WTC11 (cell line): ENCODE data around the gene LEFTY2. TPM values are rescaled to one million over a fixed set of nuclear protein-coding genes. Genes with fewer than 3 reads are reported as not detected.
A peak's percentile ranks its signal among the peaks of the same experiment; 100 is the strongest.

Experiments used
- ATAC-seq: fragments of 200-7000 bp; cut with Tn5 transposase; 2 replicates; pipeline ENCODE4 v1.10.0; 2021; ENCODE audit warnings: mild to moderate bottlenecking, moderate library complexity
- CTCF ChIA-PET: fragments of 300-600 bp; sonication (Branson Sonifier 250); formaldehyde crosslinking; loops from one replicate; lab custom pipeline; 2021; ENCODE audit warnings: antibody characterized with exemption; lab: Charles Lee
- POLR2A ChIA-PET: fragments of 350-600 bp; sonication (Branson Sonifier 250); formaldehyde crosslinking; loops from one replicate; lab custom pipeline; 2021; ENCODE audit warnings: antibody characterized with exemption; lab: Charles Lee
- DNase-seq: peaks from one replicate; pipeline ENCODE4 v3.0.0; 2021; ENCODE audit warnings: low spot score
- H3K27ac Mint-ChIP-seq: 2 replicates; pipeline ENCODE4 v1.8.0; 2021; ENCODE audit warnings: mixed read lengths
- H3K27me3 Mint-ChIP-seq: 2 replicates; pipeline ENCODE4 v1.8.0; 2021; ENCODE audit warnings: low read depth, mild to moderate bottlenecking, moderate library complexity, mixed read lengths
- H3K36me3 Mint-ChIP-seq: 2 replicates; pipeline ENCODE4 v1.8.0; 2021; ENCODE audit warnings: mixed read lengths
- H3K4me1 Mint-ChIP-seq: 2 replicates; pipeline ENCODE4 v1.8.0; 2022; ENCODE audit warnings: mixed read lengths
- H3K4me3 Mint-ChIP-seq: 2 replicates; pipeline ENCODE4 v1.8.0; 2021; ENCODE audit warnings: mild to moderate bottlenecking, moderate library complexity, mixed read lengths
- H3K9me3 Mint-ChIP-seq: 2 replicates; pipeline ENCODE4 v1.8.0; 2021; ENCODE audit warnings: mixed read lengths
- CREB1 ChIP-seq: sonication (generic); formaldehyde crosslinking; IDR thresholded peaks from 2 replicates; pipeline ENCODE4 v1.8.0; 2023; ENCODE audit warnings: mild to moderate bottlenecking, missing genetic modification reagents
- CREM ChIP-seq: sonication (generic); formaldehyde crosslinking; IDR thresholded peaks from 2 replicates; pipeline ENCODE4 v1.8.1; 2022; ENCODE audit warnings: mild to moderate bottlenecking, missing genetic modification reagents, moderate library complexity
- ELF4 ChIP-seq: sonication (generic); formaldehyde crosslinking; IDR thresholded peaks from 2 replicates; pipeline ENCODE4 v1.8.1; 2022; ENCODE audit warnings: low read depth, mild to moderate bottlenecking, moderate library complexity, missing genetic modification reagents
- EMX1 ChIP-seq: fragments of 250-450 bp; sonication (Bioruptor Pico); IDR thresholded peaks from 2 replicates; pipeline ENCODE4 v1.8.0; 2021; ENCODE audit warnings: mild to moderate bottlenecking
- ETV6 ChIP-seq: sonication (generic); formaldehyde crosslinking; IDR thresholded peaks from 2 replicates; pipeline ENCODE4 v1.8.1; 2022; ENCODE audit warnings: mild to moderate bottlenecking, missing genetic modification reagents
- FOXJ3 ChIP-seq: sonication (generic); formaldehyde crosslinking; IDR thresholded peaks from 2 replicates; pipeline ENCODE4 v1.9.0; 2021; ENCODE audit warnings: missing genetic modification reagents, mild to moderate bottlenecking, borderline replicate concordance
- FOXP1 ChIP-seq: sonication (generic); formaldehyde crosslinking; IDR thresholded peaks from 2 replicates; pipeline ENCODE4 v1.8.0; 2022; ENCODE audit warnings: missing genetic modification reagents, mild to moderate bottlenecking, moderate library complexity, borderline replicate concordance
- MXD4 ChIP-seq: fragments of 250-450 bp; sonication (Bioruptor Pico); IDR thresholded peaks from 2 replicates; pipeline ENCODE4 v1.8.0; 2021; ENCODE audit warnings: mild to moderate bottlenecking, moderate library complexity, borderline replicate concordance
- MYBL2 ChIP-seq: sonication (generic); formaldehyde crosslinking; IDR thresholded peaks from 2 replicates; pipeline ENCODE4 v1.8.1; 2023; ENCODE audit warnings: mild to moderate bottlenecking, moderate library complexity, missing genetic modification reagents
- NFYB ChIP-seq: sonication (generic); formaldehyde crosslinking; conservative IDR thresholded peaks from 2 replicates; pipeline ENCODE4 v1.8.0; 2022; ENCODE audit warnings: low read depth, missing genetic modification reagents
- NR2C2 ChIP-seq: sonication (generic); formaldehyde crosslinking; IDR thresholded peaks from 2 replicates; pipeline ENCODE4 v1.8.0; 2022; ENCODE audit warnings: mild to moderate bottlenecking, missing genetic modification reagents
- TEAD1 ChIP-seq: sonication (generic); formaldehyde crosslinking; IDR thresholded peaks from 2 replicates; pipeline ENCODE4 v1.8.0; 2022; ENCODE audit warnings: mild to moderate bottlenecking, missing genetic modification reagents
- TEAD4 ChIP-seq: sonication (generic); formaldehyde crosslinking; IDR thresholded peaks from 2 replicates; pipeline ENCODE4 v1.8.0; 2022; ENCODE audit warnings: mild to moderate bottlenecking, missing genetic modification reagents
- ZBTB21 ChIP-seq: sonication (generic); formaldehyde crosslinking; IDR thresholded peaks from 2 replicates; pipeline ENCODE4 v1.8.1; 2023; ENCODE audit warnings: mild to moderate bottlenecking, missing genetic modification reagents, borderline replicate concordance
- ZNF121 ChIP-seq: sonication (generic); formaldehyde crosslinking; IDR thresholded peaks from 2 replicates; pipeline ENCODE4 v1.8.0; 2023; ENCODE audit warnings: missing genetic modification reagents
- ZNF423 ChIP-seq: fragments of 250-450 bp; sonication (Bioruptor Pico); IDR thresholded peaks from 2 replicates; pipeline ENCODE4 v2.1.2; 2022; ENCODE audit warnings: mild to moderate bottlenecking, moderate library complexity
- total RNA-seq: library from RNA; stranded (reverse); gene quantifications from 3 replicates; pipeline ENCODE4 v1.2.3, GENCODE V29; 2021
- TF ChIP-seq, protein P1 (sequence below): fragments of 250-450 bp; sonication (Bioruptor Pico); IDR thresholded peaks from 2 replicates; pipeline ENCODE4 v1.9.0; 2021; ENCODE audit warnings: mild to moderate bottlenecking
- TF ChIP-seq, protein P2 (sequence below): sonication (generic); formaldehyde crosslinking; IDR thresholded peaks from 2 replicates; pipeline ENCODE4 v1.8.1; 2022; ENCODE audit warnings: mild to moderate bottlenecking, missing genetic modification reagents, moderate library complexity, borderline replicate concordance
- TF ChIP-seq, protein P3 (sequence below): sonication (generic); formaldehyde crosslinking; IDR thresholded peaks from 2 replicates; pipeline ENCODE4 v1.8.0; 2022; ENCODE audit warnings: mild to moderate bottlenecking, missing genetic modification reagents
- TF ChIP-seq, protein P4 (sequence below): fragments of 200-600 bp; IDR thresholded peaks from 2 replicates; pipeline ENCODE4 v1.8.0; 2022; ENCODE audit warnings: antibody characterized with exemption
- TF ChIP-seq, protein P5 (sequence below): sonication (generic); formaldehyde crosslinking; IDR thresholded peaks from 2 replicates; pipeline ENCODE4 v1.8.1; 2022; ENCODE audit warnings: mild to moderate bottlenecking, moderate library complexity, missing genetic modification reagents
- TF ChIP-seq, protein P6 (sequence below): sonication (generic); formaldehyde crosslinking; IDR thresholded peaks from 2 replicates; pipeline ENCODE4 v1.8.1; 2023; ENCODE audit warnings: mild to moderate bottlenecking, moderate library complexity, missing genetic modification reagents
- TF ChIP-seq, protein P7 (sequence below): sonication (generic); formaldehyde crosslinking; IDR thresholded peaks from 2 replicates; pipeline ENCODE4 v1.8.1; 2022; ENCODE audit warnings: missing genetic modification reagents, borderline replicate concordance
- TF ChIP-seq, protein P8 (sequence below): sonication (generic); formaldehyde crosslinking; IDR thresholded peaks from 2 replicates; pipeline ENCODE4 v1.8.0; 2022; ENCODE audit warnings: mild to moderate bottlenecking, missing genetic modification reagents

The LEFTY2 gene
- total RNA-seq, 1 experiment from 2014 or later: 15.5 TPM

DNA sequence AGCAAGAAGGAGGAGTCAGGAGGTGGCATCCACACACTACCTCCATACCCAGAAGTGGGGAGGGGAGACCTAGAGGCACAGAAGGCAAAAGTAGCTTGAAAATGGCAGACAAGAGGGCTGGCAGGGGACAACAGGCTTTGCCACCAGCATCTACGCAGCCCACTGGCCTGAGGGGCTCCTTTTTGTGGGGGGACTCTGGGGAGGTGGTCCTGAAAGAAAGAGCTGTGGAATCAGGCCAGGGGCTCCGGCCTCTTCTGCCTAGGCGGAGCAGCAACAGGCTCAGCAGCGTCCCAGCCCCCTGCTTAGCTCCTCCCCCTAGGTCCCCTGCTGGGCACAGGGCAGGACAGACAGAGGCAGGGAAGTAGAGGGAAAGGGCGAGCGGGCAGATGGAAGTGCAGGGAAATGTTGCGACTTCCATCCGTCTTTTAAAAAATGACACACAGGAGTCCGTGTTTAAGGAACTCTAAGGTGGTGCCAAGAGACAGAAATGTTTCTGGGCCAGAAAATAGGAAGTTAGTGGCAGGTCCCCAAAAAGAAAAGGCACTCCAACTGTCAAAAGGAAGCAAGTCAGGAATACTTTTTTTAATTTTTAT is 10.0 kb upstream of the LEFTY2 start:
- DNase-seq (peak; percentile 82), ATAC-seq (peak; percentile 73)
- Mint-ChIP-seq H3K4me1 (peaks cover 44% of the 10 kb centered on the region), H3K4me3 (no peak overlapping the region), H3K36me3 (no peaks in the 10 kb centered on the region), H3K27ac (no peak overlapping the region), H3K27me3 (peaks cover 99% of the 10 kb centered on the region), H3K9me3 (peaks cover 6% of the 10 kb centered on the region; the same call in 1 of the 2 replicates)
- ChIA-PET CTCF (interaction anchor here (0.8 to 3.7 kb wide), 6 partner anchors 11 to 470 kb away, joined by 3 to 24 read pairs (median 5); partner anchors contain the start of gene LEFTY2), POLR2A (no interaction called here)
- TF ChIP-seq, protein P1, sequence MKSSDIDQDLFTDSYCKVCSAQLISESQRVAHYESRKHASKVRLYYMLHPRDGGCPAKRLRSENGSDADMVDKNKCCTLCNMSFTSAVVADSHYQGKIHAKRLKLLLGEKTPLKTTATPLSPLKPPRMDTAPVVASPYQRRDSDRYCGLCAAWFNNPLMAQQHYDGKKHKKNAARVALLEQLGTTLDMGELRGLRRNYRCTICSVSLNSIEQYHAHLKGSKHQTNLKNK (CRISPR knock-in tag): no peak
- TF ChIP-seq, protein P2, sequence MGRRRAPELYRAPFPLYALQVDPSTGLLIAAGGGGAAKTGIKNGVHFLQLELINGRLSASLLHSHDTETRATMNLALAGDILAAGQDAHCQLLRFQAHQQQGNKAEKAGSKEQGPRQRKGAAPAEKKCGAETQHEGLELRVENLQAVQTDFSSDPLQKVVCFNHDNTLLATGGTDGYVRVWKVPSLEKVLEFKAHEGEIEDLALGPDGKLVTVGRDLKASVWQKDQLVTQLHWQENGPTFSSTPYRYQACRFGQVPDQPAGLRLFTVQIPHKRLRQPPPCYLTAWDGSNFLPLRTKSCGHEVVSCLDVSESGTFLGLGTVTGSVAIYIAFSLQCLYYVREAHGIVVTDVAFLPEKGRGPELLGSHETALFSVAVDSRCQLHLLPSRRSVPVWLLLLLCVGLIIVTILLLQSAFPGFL (CRISPR knock-in tag): no peak
- TF ChIP-seq NFYB (CRISPR knock-in tag): no peak
- TF ChIP-seq ZNF121 (CRISPR knock-in tag): peak; percentile 65; the same call in 1 of the 2 replicates
- TF ChIP-seq MYBL2: no peak

DNA sequence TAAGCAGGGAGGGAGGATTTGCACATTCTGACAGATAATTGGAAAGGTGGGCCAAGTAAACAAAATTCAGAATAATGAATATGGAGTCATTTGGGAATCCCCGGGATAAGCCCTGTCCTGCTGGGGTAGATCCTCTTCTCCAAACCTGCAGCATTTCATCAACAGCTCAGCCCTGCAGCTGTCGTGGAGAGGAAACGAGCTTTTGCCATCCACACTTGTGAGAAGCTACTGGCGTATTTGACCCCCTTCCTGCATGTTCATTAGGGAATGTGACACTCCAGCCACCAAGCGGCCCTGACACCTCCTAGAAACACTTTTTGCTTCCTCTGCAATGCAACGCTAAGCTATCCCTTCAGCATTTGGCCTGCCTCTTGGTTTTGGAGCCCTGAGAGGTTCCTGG is 8.0 kb upstream of the LEFTY2 start:
- H3K4me1 Mint-ChIP-seq: peaks cover 64% of the 10 kb centered on the region
- TF ChIP-seq ZNF423 (CRISPR knock-in tag): no peak
- no peak for TF ChIP-seq TEAD4 (CRISPR knock-in tag)
- no peak for TF ChIP-seq ETV6 (CRISPR knock-in tag)
- no peak for TF ChIP-seq NR2C2 (CRISPR knock-in tag)
- TF ChIP-seq NFYB (CRISPR knock-in tag): no peak
- TF ChIP-seq CREM (CRISPR knock-in tag): no peak
- TF ChIP-seq, protein P3, sequence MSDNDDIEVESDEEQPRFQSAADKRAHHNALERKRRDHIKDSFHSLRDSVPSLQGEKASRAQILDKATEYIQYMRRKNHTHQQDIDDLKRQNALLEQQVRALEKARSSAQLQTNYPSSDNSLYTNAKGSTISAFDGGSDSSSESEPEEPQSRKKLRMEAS (CRISPR knock-in tag): no peak
- no peak for TF ChIP-seq ZNF121 (CRISPR knock-in tag)
- TF ChIP-seq, protein P4, sequence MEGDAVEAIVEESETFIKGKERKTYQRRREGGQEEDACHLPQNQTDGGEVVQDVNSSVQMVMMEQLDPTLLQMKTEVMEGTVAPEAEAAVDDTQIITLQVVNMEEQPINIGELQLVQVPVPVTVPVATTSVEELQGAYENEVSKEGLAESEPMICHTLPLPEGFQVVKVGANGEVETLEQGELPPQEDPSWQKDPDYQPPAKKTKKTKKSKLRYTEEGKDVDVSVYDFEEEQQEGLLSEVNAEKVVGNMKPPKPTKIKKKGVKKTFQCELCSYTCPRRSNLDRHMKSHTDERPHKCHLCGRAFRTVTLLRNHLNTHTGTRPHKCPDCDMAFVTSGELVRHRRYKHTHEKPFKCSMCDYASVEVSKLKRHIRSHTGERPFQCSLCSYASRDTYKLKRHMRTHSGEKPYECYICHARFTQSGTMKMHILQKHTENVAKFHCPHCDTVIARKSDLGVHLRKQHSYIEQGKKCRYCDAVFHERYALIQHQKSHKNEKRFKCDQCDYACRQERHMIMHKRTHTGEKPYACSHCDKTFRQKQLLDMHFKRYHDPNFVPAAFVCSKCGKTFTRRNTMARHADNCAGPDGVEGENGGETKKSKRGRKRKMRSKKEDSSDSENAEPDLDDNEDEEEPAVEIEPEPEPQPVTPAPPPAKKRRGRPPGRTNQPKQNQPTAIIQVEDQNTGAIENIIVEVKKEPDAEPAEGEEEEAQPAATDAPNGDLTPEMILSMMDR: no peak
- TF ChIP-seq FOXP1: no peak
- TF ChIP-seq, protein P5, sequence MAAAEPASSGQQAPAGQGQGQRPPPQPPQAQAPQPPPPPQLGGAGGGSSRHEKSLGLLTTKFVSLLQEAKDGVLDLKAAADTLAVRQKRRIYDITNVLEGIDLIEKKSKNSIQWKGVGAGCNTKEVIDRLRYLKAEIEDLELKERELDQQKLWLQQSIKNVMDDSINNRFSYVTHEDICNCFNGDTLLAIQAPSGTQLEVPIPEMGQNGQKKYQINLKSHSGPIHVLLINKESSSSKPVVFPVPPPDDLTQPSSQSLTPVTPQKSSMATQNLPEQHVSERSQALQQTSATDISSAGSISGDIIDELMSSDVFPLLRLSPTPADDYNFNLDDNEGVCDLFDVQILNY (CRISPR knock-in tag): no peak
- TF ChIP-seq, all 79 proteins: peak for 0
- no peak overlapping the region for H3K27ac Mint-ChIP-seq

DNA sequence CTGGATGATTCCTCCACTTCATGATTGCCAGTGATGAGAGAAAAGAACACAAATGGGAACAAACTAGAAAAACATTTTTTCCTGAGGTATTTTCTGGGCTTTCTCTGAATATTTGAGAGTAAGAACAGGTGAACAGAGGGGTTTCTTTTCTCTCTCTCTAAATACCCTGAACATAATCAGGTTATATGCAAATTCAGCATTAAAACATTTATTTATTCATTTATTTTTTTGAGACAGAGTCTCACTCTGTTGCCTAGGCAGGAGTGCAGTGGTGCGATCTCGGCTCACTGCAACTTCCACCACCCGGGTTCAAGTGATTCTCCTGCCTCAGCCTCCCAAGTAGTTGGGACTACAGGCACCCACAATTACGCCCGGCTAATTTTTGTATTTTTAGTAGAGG is 5.8 kb upstream of the LEFTY2 start:
- no peak overlapping the region for H3K4me3 Mint-ChIP-seq
- POLR2A ChIA-PET: interaction anchor here (1.5 kb wide), 1 partner anchor 116 kb away, joined by 3 read pairs; the partner anchor contains the start of gene H3-3A
- H3K9me3 Mint-ChIP-seq: no peaks in the 10 kb centered on the region
- no peak overlapping the region for H3K27ac Mint-ChIP-seq
- ATAC-seq: no peak
- no peak for DNase-seq
- CTCF ChIA-PET: no interaction called here
- no peaks in the 10 kb centered on the region for H3K36me3 Mint-ChIP-seq
- H3K27me3 Mint-ChIP-seq: peaks cover 99% of the 10 kb centered on the region
- peaks cover 85% of the 10 kb centered on the region for H3K4me1 Mint-ChIP-seq
- no peak for TF ChIP-seq ELF4 (CRISPR knock-in tag)
- TF ChIP-seq, protein P6, sequence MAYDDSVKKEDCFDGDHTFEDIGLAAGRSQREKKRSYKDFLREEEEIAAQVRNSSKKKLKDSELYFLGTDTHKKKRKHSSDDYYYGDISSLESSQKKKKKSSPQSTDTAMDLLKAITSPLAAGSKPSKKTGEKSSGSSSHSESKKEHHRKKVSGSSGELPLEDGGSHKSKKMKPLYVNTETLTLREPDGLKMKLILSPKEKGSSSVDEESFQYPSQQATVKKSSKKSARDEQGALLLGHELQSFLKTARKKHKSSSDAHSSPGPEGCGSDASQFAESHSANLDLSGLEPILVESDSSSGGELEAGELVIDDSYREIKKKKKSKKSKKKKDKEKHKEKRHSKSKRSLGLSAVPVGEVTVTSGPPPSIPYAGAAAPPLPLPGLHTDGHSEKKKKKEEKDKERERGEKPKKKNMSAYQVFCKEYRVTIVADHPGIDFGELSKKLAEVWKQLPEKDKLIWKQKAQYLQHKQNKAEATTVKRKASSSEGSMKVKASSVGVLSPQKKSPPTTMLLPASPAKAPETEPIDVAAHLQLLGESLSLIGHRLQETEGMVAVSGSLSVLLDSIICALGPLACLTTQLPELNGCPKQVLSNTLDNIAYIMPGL: no peak
- TF ChIP-seq TEAD1 (CRISPR knock-in tag): no peak
- no peak for TF ChIP-seq EMX1 (CRISPR knock-in tag)
- no peak for TF ChIP-seq MXD4 (CRISPR knock-in tag)
- TF ChIP-seq ZBTB21 (CRISPR knock-in tag): no peak
- TF ChIP-seq, protein P7, sequence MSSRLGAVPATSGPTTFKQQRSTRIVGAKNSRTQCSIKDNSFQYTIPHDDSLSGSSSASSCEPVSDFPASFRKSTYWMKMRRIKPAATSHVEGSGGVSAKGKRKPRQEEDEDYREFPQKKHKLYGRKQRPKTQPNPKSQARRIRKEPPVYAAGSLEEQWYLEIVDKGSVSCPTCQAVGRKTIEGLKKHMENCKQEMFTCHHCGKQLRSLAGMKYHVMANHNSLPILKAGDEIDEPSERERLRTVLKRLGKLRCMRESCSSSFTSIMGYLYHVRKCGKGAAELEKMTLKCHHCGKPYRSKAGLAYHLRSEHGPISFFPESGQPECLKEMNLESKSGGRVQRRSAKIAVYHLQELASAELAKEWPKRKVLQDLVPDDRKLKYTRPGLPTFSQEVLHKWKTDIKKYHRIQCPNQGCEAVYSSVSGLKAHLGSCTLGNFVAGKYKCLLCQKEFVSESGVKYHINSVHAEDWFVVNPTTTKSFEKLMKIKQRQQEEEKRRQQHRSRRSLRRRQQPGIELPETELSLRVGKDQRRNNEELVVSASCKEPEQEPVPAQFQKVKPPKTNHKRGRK (CRISPR knock-in tag): no peak
- TF ChIP-seq FOXJ3 (CRISPR knock-in tag): no peak
- no peak for TF ChIP-seq CREB1
- TF ChIP-seq, protein P8, sequence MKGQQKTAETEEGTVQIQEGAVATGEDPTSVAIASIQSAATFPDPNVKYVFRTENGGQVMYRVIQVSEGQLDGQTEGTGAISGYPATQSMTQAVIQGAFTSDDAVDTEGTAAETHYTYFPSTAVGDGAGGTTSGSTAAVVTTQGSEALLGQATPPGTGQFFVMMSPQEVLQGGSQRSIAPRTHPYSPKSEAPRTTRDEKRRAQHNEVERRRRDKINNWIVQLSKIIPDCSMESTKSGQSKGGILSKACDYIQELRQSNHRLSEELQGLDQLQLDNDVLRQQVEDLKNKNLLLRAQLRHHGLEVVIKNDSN: no peak

More for the DNA sequence above, 8.0 kb upstream of the LEFTY2 start:
- no peaks in the 10 kb centered on the region for H3K36me3 Mint-ChIP-seq
- no peaks in the 10 kb centered on the region for H3K9me3 Mint-ChIP-seq
- ChIA-PET CTCF (interaction anchor here (0.6 to 3.7 kb wide), 5 partner anchors 10 to 474 kb away, joined by 3 to 24 read pairs (median 5); partner anchors contain the start of gene LEFTY2), POLR2A (interaction anchor here (0.8 to 1.2 kb wide), 2 partner anchors 9 to 50 kb away, joined by 7 read pairs; no protein-coding TSS in a partner anchor)
- ATAC-seq (no peak), DNase-seq (no peak)
- H3K27me3 Mint-ChIP-seq: peaks cover 99% of the 10 kb centered on the region
- H3K4me3 Mint-ChIP-seq: no peak overlapping the region
